GM19035 (cell line): ENCODE measurements around the gene HSD17B14.

Source experiments
- ATAC-seq: cut with Tn5 transposase; IDR thresholded peaks from one replicate; pipeline ENCODE4 v1.9.1; 2021; ENCODE audit not compliant: unreplicated experiment

The HSD17B14 gene

GRCh38 chr19:48830965-48831364 is 5.3 kb downstream of the HSD17B14 start:
- ATAC-seq = no peak

GRCh38 chr19:48830088-48830487 is 6.2 kb downstream of the HSD17B14 start:
- no peak for ATAC-seq

- ATAC-seq = no peak
Observed at GRCh38 chr19:48826606-48827020, 9.7 kb downstream of the HSD17B14 start.

- ATAC-seq = no peak
Observed at GRCh38 chr19:48822514-48822913, 13.8 kb downstream of the HSD17B14 start.

- ATAC-seq = no peak
Observed at GRCh38 chr19:48821633-48822032, 14.7 kb downstream of the HSD17B14 start.

GRCh38 chr19:48819366-48819816 is 16.9 kb downstream of the HSD17B14 start:
- ATAC-seq = no peak

GRCh38 chr19:48818234-48818820 is 18.0 kb downstream of the HSD17B14 start:
- no peak for ATAC-seq

GRCh38 chr19:48817585-48818124 is 18.6 kb downstream of the HSD17B14 start:
- no peak for ATAC-seq

GRCh38 chr19:48815870-48816501 is 20.3 kb downstream of the HSD17B14 start:
- no peak for ATAC-seq

- ATAC-seq = no peak
Observed at GRCh38 chr19:48814895-48815294, 21.4 kb downstream of the HSD17B14 start.

- no peak for ATAC-seq
Observed at GRCh38 chr19:48813123-48813913, 23.0 kb downstream of the HSD17B14 start.

GRCh38 chr19:48812094-48812929 is 24.0 kb downstream of the HSD17B14 start:
- no peak for ATAC-seq

- ATAC-seq = no peak
Observed at GRCh38 chr19:48810151-48810550, 26.1 kb downstream of the HSD17B14 start.

GRCh38 chr19:48807590-48808308 is 28.5 kb downstream of the HSD17B14 start:
- ATAC-seq = no peak

GRCh38 chr19:48806818-48807589 is 29.3 kb downstream of the HSD17B14 start:
- no peak for ATAC-seq

GRCh38 chr19:48806518-48806817 is 29.8 kb downstream of the HSD17B14 start:
- no peak for ATAC-seq

- no peak for ATAC-seq
Observed at GRCh38 chr19:48805452-48805851, 30.8 kb downstream of the HSD17B14 start.

- no peak for ATAC-seq
Observed at GRCh38 chr19:48804496-48804895, 31.8 kb downstream of the HSD17B14 start.

- no peak for ATAC-seq
Observed at GRCh38 chr19:48802623-48803022, 33.7 kb downstream of the HSD17B14 start.
